ENCODE results near the gene ARFGEF2.

- TF ChIP-seq CTCF (IDR thresholded peaks at IDR 0.05): no peak
- no peak for TF ChIP-seq ZFX (IDR thresholded peaks at IDR 0.05; ENCODE audit: borderline replicate concordance)
Observed at GRCh38 chr20:48893374-48893773, 28.1 kb upstream of the ARFGEF2 start.
